HG03159 (cell line): ENCODE measurements around the gene ZNF837.
A peak's percentile ranks its signal among the peaks of the same experiment; 100 is the strongest.
"Not testable (repeated sequence)": the region's sequence is repeated elsewhere in the genome, so short reads cannot be mapped to it uniquely, and the experiment has no call there.

Experiments used
- ATAC-seq: cut with Tn5 transposase; IDR thresholded peaks from one replicate; pipeline ENCODE4 v1.9.1; 2021; ENCODE audit warnings: mild to moderate bottlenecking, moderate library complexity; ENCODE audit not compliant: unreplicated experiment

Gene ZNF837

GRCh38 chr19:58396691-58397532, 16.1 kb upstream of the ZNF837 start:
- no peak for ATAC-seq

- ATAC-seq: no peak
Measured at GRCh38 chr19:58395979-58396627, 15.3 kb upstream of the ZNF837 start.

- ATAC-seq: no peak
Measured at GRCh38 chr19:58395220-58395978, 14.6 kb upstream of the ZNF837 start, which contains the start of gene RNF225. Gene RNF225 (plus strand): TSS chr19:58395656. CDS start chr19:58396090, 434 bp downstream.

GRCh38 chr19:58394821-58395219, 14.0 kb upstream of the ZNF837 start:
- no peak for ATAC-seq

- ATAC-seq: no peak
Measured at GRCh38 chr19:58393725-58394033, 12.8 kb upstream of the ZNF837 start.

- ATAC-seq: no peak
Measured at GRCh38 chr19:58392945-58393724, 12.3 kb upstream of the ZNF837 start.

GRCh38 chr19:58388175-58388526, 7.3 kb upstream of the ZNF837 start:
- no peak for ATAC-seq

GRCh38 chr19:58387338-58388174, 6.7 kb upstream of the ZNF837 start:
- ATAC-seq: no peak

- peak; percentile 81 for ATAC-seq
Measured at GRCh38 chr19:58386576-58387337, 5.9 kb upstream of the ZNF837 start, which contains the start of gene RPS5. Gene RPS5 (plus strand): TSS chr19:58387269. CDS start chr19:58388138, 869 bp downstream.

- ATAC-seq: peak; percentile 10
Measured at GRCh38 chr19:58385891-58386575, 5.2 kb upstream of the ZNF837 start.

GRCh38 chr19:58385313-58385890, 4.6 kb upstream of the ZNF837 start:
- no peak for ATAC-seq

GRCh38 chr19:58382997-58383603, 2.3 kb upstream of the ZNF837 start:
- no peak for ATAC-seq

GRCh38 chr19:58381460-58382212, 806 bp upstream of the ZNF837 start:
- no peak for ATAC-seq

- no peak for ATAC-seq
Measured at GRCh38 chr19:58380037-58380661, 681 bp downstream of the ZNF837 start.

- no peak for ATAC-seq
Measured at GRCh38 chr19:58379246-58379645, 1.6 kb downstream of the ZNF837 start.

GRCh38 chr19:58376724-58377123, 4.1 kb downstream of the ZNF837 start:
- not testable (repeated sequence) for ATAC-seq

GRCh38 chr19:58374200-58374599, 6.6 kb downstream of the ZNF837 start:
- ATAC-seq: no peak
